HG02588 (cell line): Measurements from ENCODE around the gene KLK5.
"Not testable (repeated sequence)": the region's sequence is repeated elsewhere in the genome, so short reads cannot be mapped to it uniquely, and the experiment has no call there.

Source experiments
- ATAC-seq: cut with Tn5 transposase; IDR thresholded peaks from one replicate; pipeline ENCODE4 v1.9.1; 2021; ENCODE audit warnings: mild to moderate bottlenecking, moderate library complexity; ENCODE audit not compliant: unreplicated experiment

The KLK5 gene

GRCh38 chr19:50952910-50953309, at the start of gene KLK5:
TSS of gene KLK5 (minus strand) at chr19:50953038. CDS start at chr19:50952657, 381 bp downstream.
- ATAC-seq: no peak

GRCh38 chr19:51002089-51002532, 49.3 kb upstream of the KLK5 start:
- no peak for ATAC-seq

- ATAC-seq: no peak
Observed at GRCh38 chr19:51001515-51001914, 48.7 kb upstream of the KLK5 start, which contains the start of gene KLK8. TSS of gene KLK8 (minus strand) at chr19:51001604. CDS start at chr19:51001167, 437 bp downstream.

- no peak for ATAC-seq
Observed at GRCh38 chr19:51000981-51001380, 48.1 kb upstream of the KLK5 start.

- no peak for ATAC-seq
Observed at GRCh38 chr19:51000426-51000825, 47.6 kb upstream of the KLK5 start.

- no peak for ATAC-seq
Observed at GRCh38 chr19:50998686-50999085, 45.8 kb upstream of the KLK5 start.

GRCh38 chr19:50998061-50998460, 45.2 kb upstream of the KLK5 start:
- no peak for ATAC-seq

GRCh38 chr19:50994129-50994528, 41.3 kb upstream of the KLK5 start:
- ATAC-seq: no peak

- no peak for ATAC-seq
Observed at GRCh38 chr19:50992666-50993035, 39.8 kb upstream of the KLK5 start.

- not testable (repeated sequence) for ATAC-seq
Observed at GRCh38 chr19:50984416-50984815, 31.6 kb upstream of the KLK5 start.

- ATAC-seq: no peak
Observed at GRCh38 chr19:50983625-50984292, 30.9 kb upstream of the KLK5 start, which contains the start of gene KLK7. TSS of gene KLK7 (minus strand) at chr19:50983917. CDS start at chr19:50982399, 1,518 bp downstream.

- no peak for ATAC-seq
Observed at GRCh38 chr19:50982186-50982585, 29.3 kb upstream of the KLK5 start.

- ATAC-seq: no peak
Observed at GRCh38 chr19:50981587-50982146, 28.8 kb upstream of the KLK5 start.

- no peak for ATAC-seq
Observed at GRCh38 chr19:50980208-50980607, 27.4 kb upstream of the KLK5 start.

GRCh38 chr19:50979758-50980157, 26.9 kb upstream of the KLK5 start:
- ATAC-seq: no peak

- ATAC-seq: no peak
Observed at GRCh38 chr19:50978772-50979390, 26.0 kb upstream of the KLK5 start.

- ATAC-seq: no peak
Observed at GRCh38 chr19:50977626-50978025, 24.8 kb upstream of the KLK5 start.

GRCh38 chr19:50975766-50976165, 22.9 kb upstream of the KLK5 start:
- no peak for ATAC-seq

- no peak for ATAC-seq
Observed at GRCh38 chr19:50974702-50975556, 22.1 kb upstream of the KLK5 start.

- ATAC-seq: no peak
Observed at GRCh38 chr19:50972795-50973376, 20.0 kb upstream of the KLK5 start.

GRCh38 chr19:50969810-50970209, 17.0 kb upstream of the KLK5 start:
- ATAC-seq: not testable (repeated sequence)
